ENCODE results near the gene PRIM2.
"Not testable (repeated sequence)": the region's sequence is repeated elsewhere in the genome, so short reads cannot be mapped to it uniquely, and the experiment has no call there.

Gene PRIM2

GRCh38 chr6:57434944-57435343 lies 117.5 kb downstream of the PRIM2 start:
- Histone ChIP-seq H3K4me1 (ENCODE audit: insufficient read depth, low read length) (0 out of 2 replicates have a peak, but pooled peaks cover 3% of the 10 kb centered on the region), H3K27ac (ENCODE audit: low read length) (no peak overlapping the region), H3K9ac (ENCODE audit: low read depth, low read length) (no peak overlapping the region), H3K36me3 (ENCODE audit: insufficient read depth, low read depth, low read length) (no peaks in the 10 kb centered on the region), H3K27me3 (ENCODE audit: insufficient read depth, low read length) (no peaks in the 10 kb centered on the region), H3K9me3 (ENCODE audit: insufficient read depth, low read depth, low read length) (no peaks in the 10 kb centered on the region), H3K4me3 (ENCODE audit: low read length) (no peak overlapping the region)

- H3K4me3 ChIP-seq (ENCODE audit: low read length) = no peak overlapping the region
- H3K27me3 ChIP-seq (ENCODE audit: insufficient read depth, low read length) = no peaks in the 10 kb centered on the region
- no peaks in the 10 kb centered on the region for H3K9me3 ChIP-seq (ENCODE audit: insufficient read depth, low read depth, low read length)
- no peak overlapping the region for H3K9ac ChIP-seq (ENCODE audit: low read depth, low read length)
- H3K4me1 ChIP-seq (ENCODE audit: insufficient read depth, low read length) = peaks cover 3% of the 10 kb centered on the region; the same call in 1 of the 2 replicates
- no peaks in the 10 kb centered on the region for H3K36me3 ChIP-seq (ENCODE audit: insufficient read depth, low read depth, low read length)
- no peak overlapping the region for H3K27ac ChIP-seq (ENCODE audit: low read length)
Measured at GRCh38 chr6:57435475-57436160, 118.2 kb downstream of the PRIM2 start.

GRCh38 chr6:57440735-57441134 lies 123.3 kb downstream of the PRIM2 start:
- H3K27ac ChIP-seq (ENCODE audit: low read length); H3K9ac ChIP-seq (ENCODE audit: low read depth, low read length); H3K4me1 ChIP-seq (ENCODE audit: insufficient read depth, low read length); H3K9me3 ChIP-seq (ENCODE audit: insufficient read depth, low read depth, low read length); H3K36me3 ChIP-seq (ENCODE audit: insufficient read depth, low read depth, low read length); H3K27me3 ChIP-seq (ENCODE audit: insufficient read depth, low read length); H3K4me3 ChIP-seq (ENCODE audit: low read length): not testable (repeated sequence)

GRCh38 chr6:57442133-57442532 lies 124.7 kb downstream of the PRIM2 start:
- not testable (repeated sequence) for H3K36me3 ChIP-seq (ENCODE audit: insufficient read depth, low read depth, low read length); H3K4me1 ChIP-seq (ENCODE audit: insufficient read depth, low read length); H3K9me3 ChIP-seq (ENCODE audit: insufficient read depth, low read depth, low read length); H3K4me3 ChIP-seq (ENCODE audit: low read length); H3K9ac ChIP-seq (ENCODE audit: low read depth, low read length); H3K27ac ChIP-seq (ENCODE audit: low read length); H3K27me3 ChIP-seq (ENCODE audit: insufficient read depth, low read length)

- not testable (repeated sequence) for H3K36me3 ChIP-seq (ENCODE audit: insufficient read depth, low read depth, low read length); H3K4me1 ChIP-seq (ENCODE audit: insufficient read depth, low read length); H3K4me3 ChIP-seq (ENCODE audit: low read length); H3K27ac ChIP-seq (ENCODE audit: low read length); H3K9ac ChIP-seq (ENCODE audit: low read depth, low read length); H3K27me3 ChIP-seq (ENCODE audit: insufficient read depth, low read length); H3K9me3 ChIP-seq (ENCODE audit: insufficient read depth, low read depth, low read length)
Measured at GRCh38 chr6:57443181-57443580, 125.8 kb downstream of the PRIM2 start.

GRCh38 chr6:57444787-57445186 lies 127.4 kb downstream of the PRIM2 start:
- H3K4me1 ChIP-seq (ENCODE audit: insufficient read depth, low read length); H3K36me3 ChIP-seq (ENCODE audit: insufficient read depth, low read depth, low read length); H3K27ac ChIP-seq (ENCODE audit: low read length); H3K4me3 ChIP-seq (ENCODE audit: low read length); H3K9me3 ChIP-seq (ENCODE audit: insufficient read depth, low read depth, low read length); H3K27me3 ChIP-seq (ENCODE audit: insufficient read depth, low read length); H3K9ac ChIP-seq (ENCODE audit: low read depth, low read length): not testable (repeated sequence)

- not testable (repeated sequence) for H3K9ac ChIP-seq (ENCODE audit: low read depth, low read length); H3K27ac ChIP-seq (ENCODE audit: low read length); H3K4me3 ChIP-seq (ENCODE audit: low read length); H3K4me1 ChIP-seq (ENCODE audit: insufficient read depth, low read length); H3K27me3 ChIP-seq (ENCODE audit: insufficient read depth, low read length); H3K36me3 ChIP-seq (ENCODE audit: insufficient read depth, low read depth, low read length); H3K9me3 ChIP-seq (ENCODE audit: insufficient read depth, low read depth, low read length)
Measured at GRCh38 chr6:57445379-57445778, 127.9 kb downstream of the PRIM2 start.

- not testable (repeated sequence) for H3K27me3 ChIP-seq (ENCODE audit: insufficient read depth, low read length); H3K9ac ChIP-seq (ENCODE audit: low read depth, low read length); H3K27ac ChIP-seq (ENCODE audit: low read length); H3K36me3 ChIP-seq (ENCODE audit: insufficient read depth, low read depth, low read length); H3K9me3 ChIP-seq (ENCODE audit: insufficient read depth, low read depth, low read length); H3K4me3 ChIP-seq (ENCODE audit: low read length); H3K4me1 ChIP-seq (ENCODE audit: insufficient read depth, low read length)
Measured at GRCh38 chr6:57445790-57446468, 128.5 kb downstream of the PRIM2 start.

- H3K27ac ChIP-seq (ENCODE audit: low read length); H3K4me3 ChIP-seq (ENCODE audit: low read length); H3K9me3 ChIP-seq (ENCODE audit: insufficient read depth, low read depth, low read length); H3K36me3 ChIP-seq (ENCODE audit: insufficient read depth, low read depth, low read length); H3K9ac ChIP-seq (ENCODE audit: low read depth, low read length); H3K4me1 ChIP-seq (ENCODE audit: insufficient read depth, low read length); H3K27me3 ChIP-seq (ENCODE audit: insufficient read depth, low read length): not testable (repeated sequence)
Measured at GRCh38 chr6:57449496-57450066, 132.2 kb downstream of the PRIM2 start.

GRCh38 chr6:57459781-57460180 lies 142.4 kb downstream of the PRIM2 start:
- H3K27ac ChIP-seq (ENCODE audit: low read length); H3K27me3 ChIP-seq (ENCODE audit: insufficient read depth, low read length); H3K9me3 ChIP-seq (ENCODE audit: insufficient read depth, low read depth, low read length); H3K36me3 ChIP-seq (ENCODE audit: insufficient read depth, low read depth, low read length); H3K4me1 ChIP-seq (ENCODE audit: insufficient read depth, low read length); H3K9ac ChIP-seq (ENCODE audit: low read depth, low read length); H3K4me3 ChIP-seq (ENCODE audit: low read length): not testable (repeated sequence)

GRCh38 chr6:57461022-57461421 lies 143.6 kb downstream of the PRIM2 start:
- not testable (repeated sequence) for H3K27me3 ChIP-seq (ENCODE audit: insufficient read depth, low read length); H3K9me3 ChIP-seq (ENCODE audit: insufficient read depth, low read depth, low read length); H3K9ac ChIP-seq (ENCODE audit: low read depth, low read length); H3K27ac ChIP-seq (ENCODE audit: low read length); H3K36me3 ChIP-seq (ENCODE audit: insufficient read depth, low read depth, low read length); H3K4me3 ChIP-seq (ENCODE audit: low read length); H3K4me1 ChIP-seq (ENCODE audit: insufficient read depth, low read length)

- H3K4me3 ChIP-seq (ENCODE audit: low read length); H3K36me3 ChIP-seq (ENCODE audit: insufficient read depth, low read depth, low read length); H3K27me3 ChIP-seq (ENCODE audit: insufficient read depth, low read length); H3K9ac ChIP-seq (ENCODE audit: low read depth, low read length); H3K27ac ChIP-seq (ENCODE audit: low read length); H3K9me3 ChIP-seq (ENCODE audit: insufficient read depth, low read depth, low read length); H3K4me1 ChIP-seq (ENCODE audit: insufficient read depth, low read length): not testable (repeated sequence)
Measured at GRCh38 chr6:57463809-57464208, 146.4 kb downstream of the PRIM2 start.

Data from iPS-20b (cell line).